Gastroesophageal sphincter (tissue), 3 donors: ENCODE measurements around the gene KIFC3.

Source experiments
- CTCF ChIP-seq, 4 experiments: fragments of 200-600 bp in 2 of 4; fragments of 450-650 bp in 2 of 4; sonication (generic) in 1 of 4; IDR thresholded peaks; one replicate each; pipeline ENCODE4 v1.5.1; 2017 to 2019; ENCODE audit warnings: antibody characterized with exemption in 4 of 4, mild to moderate bottlenecking in 2 of 4, moderate library complexity in 2 of 4
- EP300 ChIP-seq: sonication (generic); formaldehyde crosslinking; IDR thresholded peaks from one replicate; pipeline ENCODE4 v1.6.1; 2017; ENCODE audit warnings: antibody characterized with exemption, mild to moderate bottlenecking
- POLR2A ChIP-seq, 2 donors: fragments of 450-650 bp; IDR thresholded peaks; one replicate each; pipeline ENCODE4 v1.6.1; 2017; ENCODE audit warnings: antibody characterized with exemption in 2 of 2, mild to moderate bottlenecking in 2 of 2, moderate library complexity in 1 of 2
- POLR2AphosphoS5 ChIP-seq: sonication (generic); formaldehyde crosslinking; IDR thresholded peaks from one replicate; pipeline ENCODE4 v1.6.1; 2017; ENCODE audit warnings: antibody characterized with exemption

- no peak for TF ChIP-seq POLR2A (IDR thresholded peaks at IDR 0.05)
- no peak for TF ChIP-seq CTCF (IDR thresholded peaks at IDR 0.05)
- TF ChIP-seq POLR2AphosphoS5 = peak; percentile 23
- no peak for TF ChIP-seq EP300
Observed at GRCh38 chr16:57732037-57732436, 70.3 kb downstream of the KIFC3 start.
